ENCODE measurements around the gene ATL2.

- TF ChIP-seq CTCF (IDR thresholded peaks at IDR 0.05) (no peak), ZFX (IDR thresholded peaks at IDR 0.05; ENCODE audit: borderline replicate concordance) (no peak)
Measured at GRCh38 chr2:38298539-38298938, 78.5 kb downstream of the ATL2 start.
